Body of pancreas (tissue), 4 donors: ENCODE measurements around the gene MAPK14.

ENCODE experiments used
- POLR2A ChIP-seq, 3 donors: fragments of 450-650 bp; IDR thresholded peaks; one replicate each; pipeline ENCODE4 v1.6.1; 2016; ENCODE audit warnings: antibody characterized with exemption in 3 of 3, mild to moderate bottlenecking in 2 of 3
- TF ChIP-seq, protein P1 (sequence below), 7 experiments: fragments of 450-650 bp in 4 of 7; fragments of 200-600 bp in 3 of 7; sonication (generic) in 3 of 7; IDR thresholded peaks; one replicate each; pipeline ENCODE4 v1.5.1; 2016 to 2019; ENCODE audit warnings: antibody characterized with exemption in 7 of 7

GRCh38 chr6:36066817-36067216, 39.2 kb downstream of the MAPK14 start:
- TF ChIP-seq, protein P1, sequence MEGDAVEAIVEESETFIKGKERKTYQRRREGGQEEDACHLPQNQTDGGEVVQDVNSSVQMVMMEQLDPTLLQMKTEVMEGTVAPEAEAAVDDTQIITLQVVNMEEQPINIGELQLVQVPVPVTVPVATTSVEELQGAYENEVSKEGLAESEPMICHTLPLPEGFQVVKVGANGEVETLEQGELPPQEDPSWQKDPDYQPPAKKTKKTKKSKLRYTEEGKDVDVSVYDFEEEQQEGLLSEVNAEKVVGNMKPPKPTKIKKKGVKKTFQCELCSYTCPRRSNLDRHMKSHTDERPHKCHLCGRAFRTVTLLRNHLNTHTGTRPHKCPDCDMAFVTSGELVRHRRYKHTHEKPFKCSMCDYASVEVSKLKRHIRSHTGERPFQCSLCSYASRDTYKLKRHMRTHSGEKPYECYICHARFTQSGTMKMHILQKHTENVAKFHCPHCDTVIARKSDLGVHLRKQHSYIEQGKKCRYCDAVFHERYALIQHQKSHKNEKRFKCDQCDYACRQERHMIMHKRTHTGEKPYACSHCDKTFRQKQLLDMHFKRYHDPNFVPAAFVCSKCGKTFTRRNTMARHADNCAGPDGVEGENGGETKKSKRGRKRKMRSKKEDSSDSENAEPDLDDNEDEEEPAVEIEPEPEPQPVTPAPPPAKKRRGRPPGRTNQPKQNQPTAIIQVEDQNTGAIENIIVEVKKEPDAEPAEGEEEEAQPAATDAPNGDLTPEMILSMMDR (IDR thresholded peaks at IDR 0.05), result no peak
- no peak for TF ChIP-seq POLR2A (IDR thresholded peaks at IDR 0.05)
